Measurements from ENCODE around the gene MRPS18A. TPM values are rescaled to one million over a fixed set of nuclear protein-coding genes. Genes with fewer than 3 reads are reported as not detected.

MRPS18A gene
- total RNA-seq, 1 experiment from 2014 or later: 54.8 TPM

- Histone ChIP-seq H2AFZ (no peak overlapping the region), H3K4me1 (replicated peaks; ENCODE audit: insufficient read depth) (peaks cover 26% of the 10 kb centered on the region), H4K20me1 (ENCODE audit: insufficient read depth) (no peaks in the 10 kb centered on the region), H3K79me2 (ENCODE audit: low read depth) (no peaks in the 10 kb centered on the region), H3K4me3 (no peak overlapping the region), H3F3A (ENCODE audit: insufficient read depth, low read depth) (peaks cover 7% of the 10 kb centered on the region; the same call in 1 of the 2 replicates), H3K36me3 (ENCODE audit: low read depth) (no peaks in the 10 kb centered on the region), H3K9me2 (ENCODE audit: insufficient read depth) (no peaks in the 10 kb centered on the region), H3K9me3 (ENCODE audit: insufficient read depth, low read depth) (no peaks in the 10 kb centered on the region), H3K27ac (no peak overlapping the region), H3K4me2 (no peak overlapping the region), H3K27me3 (ENCODE audit: insufficient read depth, low read depth) (no peaks in the 10 kb centered on the region)
- TF ChIP-seq EZH2 (IDR thresholded peaks at IDR 0.05; ENCODE audit: low read depth) (no peak), CTCF (conservative IDR thresholded peaks at IDR 0.05) (no peak)
- intact Hi-C loops (cut with micrococcal nuclease; ENCODE audit: unreplicated experiment): loop anchor here (5.0 kb wide), 1 partner anchor 231 kb away; no protein-coding TSS in a partner anchor
- ChIA-PET CTCF (interaction anchor here (0.6 to 1.2 kb wide), 2 partner anchors 53 to 121 kb away, joined by 4 to 5 read pairs; no protein-coding TSS in a partner anchor), POLR2A (ENCODE audit: unreplicated experiment) (no interaction called here)
- no peak for DNase-seq
- no TSS peak for BruUV-seq (replicated peaks)
These were observed 33.4 kb upstream of the MRPS18A start for GRCh38 chr6:43720999-43721398.

- CTCF ChIA-PET: interaction anchor here (0.5 kb wide), 1 partner anchor 46 kb away, joined by 5 read pairs; no protein-coding TSS in a partner anchor
These were observed 31.9 kb upstream of the MRPS18A start for GRCh38 chr6:43719511-43719910.

GRCh38 chr6:43718387-43719105 lies 31.0 kb upstream of the MRPS18A start:
- no peaks in the 10 kb centered on the region for H3K27me3 ChIP-seq (ENCODE audit: insufficient read depth, low read depth)
- no peak for DNase-seq
- no peaks in the 10 kb centered on the region for H3K9me2 ChIP-seq (ENCODE audit: insufficient read depth)
- H3F3A ChIP-seq (ENCODE audit: insufficient read depth, low read depth): no peaks in the 10 kb centered on the region
- H3K4me1 ChIP-seq (replicated peaks; ENCODE audit: insufficient read depth): peaks cover 1% of the 10 kb centered on the region
- TF ChIP-seq EZH2 (IDR thresholded peaks at IDR 0.05; ENCODE audit: low read depth) (no peak), CTCF (conservative IDR thresholded peaks at IDR 0.05) (no peak)
- no peaks in the 10 kb centered on the region for H3K79me2 ChIP-seq (ENCODE audit: low read depth)
- no peak overlapping the region for H3K4me2 ChIP-seq
- H3K36me3 ChIP-seq (ENCODE audit: low read depth): no peaks in the 10 kb centered on the region
- H2AFZ ChIP-seq: no peak overlapping the region
- intact Hi-C loops (cut with micrococcal nuclease; ENCODE audit: unreplicated experiment): no loop called here
- ChIA-PET CTCF (no interaction called here), POLR2A (ENCODE audit: unreplicated experiment) (no interaction called here)
- no peaks in the 10 kb centered on the region for H3K9me3 ChIP-seq (ENCODE audit: insufficient read depth, low read depth)
- no TSS peak for BruUV-seq (replicated peaks)
- H3K27ac ChIP-seq: no peak overlapping the region
- H4K20me1 ChIP-seq (ENCODE audit: insufficient read depth): no peaks in the 10 kb centered on the region
- H3K4me3 ChIP-seq: no peak overlapping the region

More at GRCh38 chr6:43719511-43719910, 31.9 kb upstream of the MRPS18A start:
- intact Hi-C loops (cut with micrococcal nuclease; ENCODE audit: unreplicated experiment): no loop called here
- TF ChIP-seq EZH2 (IDR thresholded peaks at IDR 0.05; ENCODE audit: low read depth): no peak
- peaks cover 11% of the 10 kb centered on the region for H3K4me1 ChIP-seq (replicated peaks; ENCODE audit: insufficient read depth)
- H3K9me2 ChIP-seq (ENCODE audit: insufficient read depth): no peaks in the 10 kb centered on the region
- H2AFZ ChIP-seq: no peak overlapping the region
- no peaks in the 10 kb centered on the region for H3K27me3 ChIP-seq (ENCODE audit: insufficient read depth, low read depth)
- DNase-seq: no peak
- H3K4me3 ChIP-seq: no peak overlapping the region
- no peaks in the 10 kb centered on the region for H3K9me3 ChIP-seq (ENCODE audit: insufficient read depth, low read depth)
- H3K79me2 ChIP-seq (ENCODE audit: low read depth): no peaks in the 10 kb centered on the region
- no peak overlapping the region for H3K4me2 ChIP-seq
- H3K27ac ChIP-seq: no peak overlapping the region
- no peaks in the 10 kb centered on the region for H3K36me3 ChIP-seq (ENCODE audit: low read depth)
- no peaks in the 10 kb centered on the region for H4K20me1 ChIP-seq (ENCODE audit: insufficient read depth)
- peaks cover 6% of the 10 kb centered on the region; the same call in 1 of the 2 replicates for H3F3A ChIP-seq (ENCODE audit: insufficient read depth, low read depth)
- POLR2A ChIA-PET (ENCODE audit: unreplicated experiment): no interaction called here
- BruUV-seq (replicated peaks): no TSS peak

All from PC-9 (cell line).